Astrocyte of the spinal cord (primary cell): Measurements from ENCODE around the gene LGR6.

Source experiments
- DNase-seq: peaks from one replicate; pipeline ENCODE4 v3.0.0; 2011; ENCODE audit warnings: low read depth, low spot score
- H3K4me3 ChIP-seq: 2 replicates; pipeline ENCODE4 v1.5.1; 2011; ENCODE audit warnings: low read depth, mild to moderate bottlenecking, low read length, moderate library complexity
- in situ Hi-C: cut with HindIII; loops from 2 replicates; pipeline ENCODE4 v1.10.0; 2017; ENCODE audit warnings: low sequenced_read_pairs
- TF ChIP-seq, protein P1 (sequence below): IDR thresholded peaks from 2 replicates; pipeline ENCODE4 v1.5.1; 2012; ENCODE audit warnings: low read depth, mild to moderate bottlenecking, low read length, inconsistent platforms

Gene LGR6

DNA sequence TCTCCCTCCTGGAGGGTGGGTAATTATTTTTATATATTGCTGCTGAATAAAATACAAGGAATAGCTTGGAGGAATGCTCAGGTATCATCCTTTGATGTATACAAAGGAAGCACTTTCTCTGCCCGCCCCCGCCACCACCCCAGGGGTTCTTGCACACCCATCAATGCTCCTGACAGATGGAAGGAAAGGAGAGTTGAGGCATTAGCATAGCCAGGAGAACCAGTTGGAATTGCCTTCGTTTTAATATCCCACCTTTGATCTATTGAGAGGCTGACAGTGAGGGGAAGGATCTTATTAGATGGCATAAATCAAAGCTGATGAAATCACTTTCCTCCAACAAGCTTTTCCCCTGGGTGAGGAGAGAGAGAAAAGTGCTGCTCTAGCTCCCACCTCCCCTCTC is 71.1 kb downstream of the LGR6 start:
- TF ChIP-seq, protein P1, sequence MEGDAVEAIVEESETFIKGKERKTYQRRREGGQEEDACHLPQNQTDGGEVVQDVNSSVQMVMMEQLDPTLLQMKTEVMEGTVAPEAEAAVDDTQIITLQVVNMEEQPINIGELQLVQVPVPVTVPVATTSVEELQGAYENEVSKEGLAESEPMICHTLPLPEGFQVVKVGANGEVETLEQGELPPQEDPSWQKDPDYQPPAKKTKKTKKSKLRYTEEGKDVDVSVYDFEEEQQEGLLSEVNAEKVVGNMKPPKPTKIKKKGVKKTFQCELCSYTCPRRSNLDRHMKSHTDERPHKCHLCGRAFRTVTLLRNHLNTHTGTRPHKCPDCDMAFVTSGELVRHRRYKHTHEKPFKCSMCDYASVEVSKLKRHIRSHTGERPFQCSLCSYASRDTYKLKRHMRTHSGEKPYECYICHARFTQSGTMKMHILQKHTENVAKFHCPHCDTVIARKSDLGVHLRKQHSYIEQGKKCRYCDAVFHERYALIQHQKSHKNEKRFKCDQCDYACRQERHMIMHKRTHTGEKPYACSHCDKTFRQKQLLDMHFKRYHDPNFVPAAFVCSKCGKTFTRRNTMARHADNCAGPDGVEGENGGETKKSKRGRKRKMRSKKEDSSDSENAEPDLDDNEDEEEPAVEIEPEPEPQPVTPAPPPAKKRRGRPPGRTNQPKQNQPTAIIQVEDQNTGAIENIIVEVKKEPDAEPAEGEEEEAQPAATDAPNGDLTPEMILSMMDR: no peak
- in situ Hi-C loops: no loop called here
- H3K4me3 ChIP-seq: no peak overlapping the region
- DNase-seq: no peak

DNA sequence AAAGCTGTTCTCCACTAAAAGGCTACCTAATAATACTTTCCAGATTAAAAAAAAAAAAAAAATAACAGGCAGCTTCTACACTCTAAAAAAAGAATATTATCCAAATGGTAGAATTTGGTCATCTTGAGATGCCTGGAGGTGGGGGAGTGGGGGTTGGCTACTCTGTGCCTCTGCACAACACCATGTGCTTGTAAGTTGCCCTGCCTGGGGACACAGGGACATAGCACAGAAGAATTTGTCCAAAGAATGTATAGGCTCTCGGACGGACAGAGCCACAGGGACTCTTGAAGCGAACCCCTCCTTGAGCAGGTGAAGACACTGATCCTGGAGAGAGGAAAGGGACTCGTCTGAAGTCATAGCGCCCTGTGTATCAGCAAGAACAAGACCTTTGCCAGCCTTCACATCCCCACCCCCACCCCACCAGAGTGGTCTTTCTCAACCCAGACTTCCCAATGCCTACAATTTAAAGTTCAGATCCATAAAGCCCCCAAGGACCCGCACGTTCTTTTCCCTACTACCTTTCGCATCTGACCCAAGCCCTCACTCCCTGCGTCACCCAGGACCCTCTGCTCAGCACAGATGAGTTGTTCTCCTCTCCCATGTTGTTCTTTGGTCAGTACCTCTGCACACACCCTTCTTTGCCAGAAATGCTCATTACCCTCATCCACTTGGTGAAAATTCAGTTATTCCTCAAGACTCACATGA is 72.6 kb downstream of the LGR6 start:
- in situ Hi-C loops: no loop called here
- H3K4me3 ChIP-seq: no peak overlapping the region
- DNase-seq: no peak
- TF ChIP-seq, protein P1: no peak

DNA sequence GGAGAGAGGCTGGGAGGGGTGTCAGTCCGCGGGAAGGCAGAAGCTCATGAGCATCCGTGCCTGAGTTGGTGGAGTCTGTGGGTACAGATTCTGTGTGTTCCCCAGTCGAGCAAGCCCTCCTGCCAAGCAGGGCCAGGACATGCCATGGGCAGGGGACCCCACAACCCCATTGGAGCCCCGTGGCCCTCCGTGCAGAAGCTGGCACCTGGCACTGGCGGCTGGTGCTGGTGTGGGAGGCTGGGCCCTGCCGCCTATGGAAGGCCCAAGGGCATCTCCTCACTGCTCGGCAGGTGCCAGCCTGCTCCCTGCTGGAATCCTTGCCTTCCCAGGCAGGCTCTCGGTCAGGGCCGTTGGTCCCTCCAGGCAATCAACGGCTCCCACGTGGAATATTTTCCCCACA is 74.4 kb downstream of the LGR6 start:
- no peak overlapping the region for H3K4me3 ChIP-seq
- in situ Hi-C loops: no loop called here
- TF ChIP-seq, protein P1: no peak

DNA sequence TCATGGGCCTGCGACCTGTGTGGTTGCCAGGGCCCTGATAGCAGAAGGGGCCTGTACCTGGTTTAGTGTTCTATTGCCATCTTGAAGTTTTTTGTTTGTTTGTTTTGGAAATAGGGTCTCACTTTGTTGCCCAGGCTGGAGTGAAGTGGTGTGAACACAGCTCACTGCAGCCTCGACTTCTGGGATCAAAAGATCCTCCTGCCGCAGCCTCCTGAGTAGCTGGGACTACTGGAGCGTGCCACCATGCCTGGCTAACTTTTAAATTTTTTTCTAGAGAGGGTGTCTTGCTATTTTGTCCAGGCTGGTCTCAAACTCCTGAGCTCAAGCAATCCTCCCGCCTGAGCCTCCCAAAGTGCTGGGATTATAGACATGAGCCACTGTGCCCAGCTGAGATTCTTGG is 75.2 kb downstream of the LGR6 start:
- DNase-seq: no peak
- TF ChIP-seq, protein P1: no peak
- in situ Hi-C loops: no loop called here
- no peak overlapping the region for H3K4me3 ChIP-seq

More for the DNA sequence above, 74.4 kb downstream of the LGR6 start:
- DNase-seq: no peak

DNA sequence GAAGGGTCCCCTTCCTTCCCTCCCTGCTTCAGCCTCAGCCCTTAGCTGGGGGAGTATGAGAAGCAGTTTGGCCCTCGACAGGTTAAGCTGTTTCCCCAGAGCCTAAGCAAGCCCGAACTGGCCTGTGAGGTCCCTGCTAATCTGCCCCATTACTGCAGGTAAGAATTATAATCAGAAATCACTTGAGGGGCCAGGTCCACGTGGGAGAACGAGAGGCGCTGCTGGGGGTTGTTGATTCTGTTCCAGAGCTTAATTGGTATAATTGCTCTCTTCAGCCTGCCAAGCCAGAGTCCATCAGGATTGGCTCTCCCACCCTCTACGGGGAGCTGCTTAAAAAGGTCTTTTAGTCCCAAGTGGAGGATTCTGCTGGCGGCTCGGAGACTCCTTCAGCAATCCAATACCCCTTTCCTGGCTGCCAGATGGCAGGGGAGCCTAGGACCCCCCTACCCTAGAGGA is 77.3 kb downstream of the LGR6 start:
- DNase-seq: no peak
- no peak overlapping the region for H3K4me3 ChIP-seq
- in situ Hi-C loops: no loop called here
- TF ChIP-seq, protein P1: no peak

DNA sequence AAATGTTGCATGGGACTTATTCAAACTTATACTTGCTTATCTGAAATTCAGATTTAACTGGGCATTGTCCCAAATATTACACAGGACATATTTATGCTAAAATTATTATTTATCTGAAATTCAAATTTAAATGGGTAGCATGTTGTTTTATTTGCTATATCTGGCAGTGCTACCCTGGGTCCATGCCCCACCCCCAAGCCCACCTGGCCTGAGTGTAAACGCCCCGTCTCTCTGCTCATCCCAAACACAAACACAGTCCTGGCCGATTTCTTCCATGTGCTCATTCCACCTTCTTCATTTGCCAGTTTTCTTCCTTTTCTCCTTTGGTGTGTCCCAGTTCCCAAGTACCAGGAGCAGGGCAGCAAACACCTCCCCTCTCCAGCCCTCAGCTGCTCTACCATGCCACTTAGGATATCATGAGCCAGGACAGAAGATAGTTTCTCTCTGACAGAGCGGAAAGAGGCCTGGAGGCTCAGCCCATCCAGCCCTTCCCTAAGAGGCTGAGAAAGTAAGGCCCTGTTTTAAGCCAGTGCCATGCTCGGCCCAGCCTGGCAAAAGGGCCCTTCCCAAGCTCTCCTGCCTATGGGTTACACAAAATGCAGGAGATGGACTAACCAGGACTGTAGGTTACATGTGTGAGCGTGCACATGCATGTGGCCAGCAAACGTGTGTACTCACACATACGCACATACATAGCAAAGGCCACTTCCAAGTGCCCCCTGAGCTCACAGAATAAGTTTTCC is 78.7 kb downstream of the LGR6 start:
- in situ Hi-C loops: no loop called here
- TF ChIP-seq, protein P1: no peak
- no peak overlapping the region for H3K4me3 ChIP-seq
- no peak for DNase-seq
